Heart left ventricle (tissue), 16 donors: Measurements from ENCODE around the gene ITPK1. TPM values are rescaled to one million over a fixed set of nuclear protein-coding genes. Genes with fewer than 3 reads are reported as not detected.

ENCODE experiments used
- ATAC-seq, 4 donors: fragments of 200-7000 bp; cut with Tn5 transposase; one replicate each; pipeline ENCODE4 v1.9.1; 2020 to 2022; ENCODE audit warnings: moderate library complexity in 4 of 4, mild to moderate bottlenecking in 3 of 4, moderate number of reproducible peaks in 1 of 4
- DNase-seq, 5 donors: peaks; one replicate each; pipeline ENCODE4 v3.0.0-alpha.2; 2020
- H3K27ac ChIP-seq, 12 donors: fragments of 200-600 bp; sonication (generic) in 4 of 12; one replicate each; pipeline versions ENCODE4 v1.5.0 to v1.8.0; 2016 to 2022; ENCODE audit warnings: mild to moderate bottlenecking in 2 of 12
- H3K27me3 ChIP-seq, 9 donors: fragments of 200-600 bp; sonication (generic) in 2 of 9; one replicate each; pipeline versions ENCODE4 v1.5.1 to v1.8.0; 2016 to 2022; ENCODE audit warnings: mild to moderate bottlenecking in 3 of 9
- H3K36me3 ChIP-seq, 9 donors: fragments of 200-600 bp; sonication (generic) in 2 of 9; one replicate each; pipeline versions ENCODE4 v1.5.0 to v1.8.0; 2018 to 2022; ENCODE audit warnings: mild to moderate bottlenecking in 2 of 9
- H3K4me1 ChIP-seq, 12 donors: fragments of 200-600 bp; sonication (generic) in 4 of 12; one replicate each; pipeline versions ENCODE4 v1.5.0 to v1.8.0; 2016 to 2022; ENCODE audit warnings: mild to moderate bottlenecking in 3 of 12
- H3K4me3 ChIP-seq, 12 donors: fragments of 200-600 bp; sonication (generic) in 4 of 12; one replicate each; pipeline versions ENCODE4 v1.5.0 to v1.8.0; 2017 to 2022; ENCODE audit warnings: mild to moderate bottlenecking in 9 of 12, moderate library complexity in 4 of 12
- H3K9me3 ChIP-seq, 12 donors: fragments of 200-600 bp; sonication (generic) in 4 of 12; one replicate each; pipeline versions ENCODE4 v1.5.0 to v1.8.0; 2016 to 2022; ENCODE audit warnings: mild to moderate bottlenecking in 1 of 12
- POLR2A ChIP-seq, 2 donors: fragments of 450-650 bp; IDR thresholded peaks; one replicate each; pipeline ENCODE4 v1.6.1; 2017; ENCODE audit warnings: antibody characterized with exemption in 2 of 2, mild to moderate bottlenecking in 2 of 2, moderate library complexity in 2 of 2
- WGBS, 4 donors: extraction: QIAGEN DNeasy Blood & Tissue Kit in 2 of 4; methylation state at CpG; one replicate each; pipeline versions ENCODE4 v1.1.5 to v1.1.7; 2013 to 2018; 5-methylcytosine and 5-hydroxymethylcytosine counted together
- intact Hi-C, 10 donors: fragments of 100-400 bp; cut with DNase I; formaldehyde crosslinking; loops; one replicate each; pipeline versions ENCODE4 v1.11.1 to v1.14.2; 2022
- polyA plus RNA-seq, 2 donors: library from polyadenylated mRNA; stranded (reverse); fragments of 200-250 nt; gene quantifications; one replicate each; pipeline ENCODE4 v1.2.3, GENCODE V29; 2013
- total RNA-seq, 9 donors: library from RNA; depleted of rRNA in 2 of 9; stranded (reverse); fragments of >200 nt in 2 of 9; fragmentation: NEBNext Ultra II Directional in 3 of 9; extraction: Animal tissue kit (Norgen Biotek cat#: 25700) in 3 of 9; gene quantifications; one replicate each; pipeline versions ENCODE4 v1.1.0 to v1.2.4, GENCODE V29; 2016 to 2023
- TF ChIP-seq, protein P1 (sequence below), 12 donors: fragments of 200-600 bp; sonication (generic) in 4 of 12; IDR thresholded peaks; one replicate each; pipeline versions ENCODE4 v1.5.0 to v1.8.0; 2018 to 2022; ENCODE audit warnings: antibody characterized with exemption in 12 of 12, mild to moderate bottlenecking in 5 of 12
- donor health status: ischemic (EF 13 %, LVEDD 7.1; RV severe dilation, severe dysfunction).
- donor health status: healthy with polysubstance abuse.
- donor health status: DM: no; HTN: yes; CAD: no.
- donor health status: DM: no; HTN: no; CAD: no.
- donor health status: ischemic (EF 25% LVEDD 6.9; RV normal size, moderate dysfunction).
- donor health status: ischemic (EF 25% LVEDD 5.7; RV mildly dilated, moderate dysfunction).
- donor health status: healthy.
- donor health status: DM: yes; HTN: yes; CAD: no.
- donor health status: ischemic (EF 35%, LVEDD 5.7; RV mildly dilated, moderate dysfunction).
- donor health status: nonischemic (EF 11% LVEDD 7.7; RV severe dilation, severe dysfunction).
- donor health status: DM: yes; HTN: yes; CAD: no.
- donor health status: PGD.
- donor health status: ischemic (EF 29% LVEDD 5.4; RV normal size, mild dysfunction).
- donor health status: nonischemic (EF 23%, LVEDD 6.1; RV moderate dilation, normal function).

Gene ITPK1
- total and polyA plus RNA-seq, 11 donors: 44.5 to 158 (median 91.0) TPM

DNA sequence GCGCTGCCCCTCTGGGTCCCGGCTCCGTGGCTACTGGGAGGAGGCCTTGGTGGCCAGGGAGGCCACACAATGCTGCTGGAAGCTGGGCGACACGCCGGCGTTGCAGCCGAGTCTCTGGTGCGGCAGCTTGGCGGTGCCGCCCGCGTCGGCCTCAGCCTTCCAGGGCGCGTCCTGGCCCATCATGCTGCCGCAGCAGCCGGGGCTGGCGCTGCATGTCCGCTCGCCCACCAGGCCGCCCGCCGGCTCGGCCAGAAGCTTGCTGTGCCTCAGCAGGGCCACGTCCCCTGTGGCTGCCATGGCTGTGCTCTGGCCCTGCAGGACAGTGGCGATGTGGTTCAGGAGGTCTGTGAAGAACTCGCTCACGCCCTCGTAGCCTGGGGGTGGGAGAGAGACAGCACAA is 174.2 kb downstream of the ITPK1 start:
- intact Hi-C loops: no loop called here
- Histone ChIP-seq H3K4me1 (peaks cover 0 to 15% (median 5%) of the 10 kb centered on the region in 12 donors), H3K27ac (no peak overlapping the region), H3K36me3 (peaks cover 0 to 64% (median 32%) of the 10 kb centered on the region in 9 donors), H3K27me3 (no peaks in the 10 kb centered on the region), H3K9me3 (no peaks in the 10 kb centered on the region), H3K4me3 (no peak overlapping the region)
- 94 to 97% (median 96%) methylated on average over 8 to 30 of the region's 30 CpGs for WGBS, 4 donors
- no peak for ATAC-seq
- no peak for TF ChIP-seq POLR2A (IDR thresholded peaks at IDR 0.05)
- no peak for DNase-seq

DNA sequence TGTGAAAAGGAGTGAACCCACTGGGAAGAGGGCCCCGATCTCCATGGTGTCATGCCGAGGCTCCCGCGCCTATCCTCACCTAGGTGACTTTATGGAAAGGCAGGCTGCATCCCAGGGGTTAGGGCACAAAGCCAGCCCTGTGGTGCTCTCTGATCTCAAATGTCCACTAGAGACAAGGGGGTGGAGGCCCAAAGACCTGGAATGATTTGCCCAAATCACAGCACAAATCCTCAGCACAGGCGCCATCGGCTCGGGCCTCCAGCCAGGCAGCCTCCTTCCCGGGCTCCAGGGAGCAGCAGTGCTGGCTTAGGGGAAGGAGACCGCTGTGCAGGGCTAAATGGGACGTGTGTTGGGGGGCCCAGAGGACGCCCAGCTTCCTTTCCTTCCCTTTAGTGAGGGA is 175.2 kb downstream of the ITPK1 start:
- no peak overlapping the region for H3K4me3 ChIP-seq
- no peak overlapping the region for H3K27ac ChIP-seq
- DNase-seq (no peak), ATAC-seq (no peak)
- intact Hi-C loops: no loop called here
- H3K27me3 ChIP-seq: no peaks in the 10 kb centered on the region
- H3K4me1 ChIP-seq: peaks cover 0 to 7% (median 0%) of the 10 kb centered on the region in 12 donors
- H3K9me3 ChIP-seq: no peaks in the 10 kb centered on the region
- TF ChIP-seq, protein P1, sequence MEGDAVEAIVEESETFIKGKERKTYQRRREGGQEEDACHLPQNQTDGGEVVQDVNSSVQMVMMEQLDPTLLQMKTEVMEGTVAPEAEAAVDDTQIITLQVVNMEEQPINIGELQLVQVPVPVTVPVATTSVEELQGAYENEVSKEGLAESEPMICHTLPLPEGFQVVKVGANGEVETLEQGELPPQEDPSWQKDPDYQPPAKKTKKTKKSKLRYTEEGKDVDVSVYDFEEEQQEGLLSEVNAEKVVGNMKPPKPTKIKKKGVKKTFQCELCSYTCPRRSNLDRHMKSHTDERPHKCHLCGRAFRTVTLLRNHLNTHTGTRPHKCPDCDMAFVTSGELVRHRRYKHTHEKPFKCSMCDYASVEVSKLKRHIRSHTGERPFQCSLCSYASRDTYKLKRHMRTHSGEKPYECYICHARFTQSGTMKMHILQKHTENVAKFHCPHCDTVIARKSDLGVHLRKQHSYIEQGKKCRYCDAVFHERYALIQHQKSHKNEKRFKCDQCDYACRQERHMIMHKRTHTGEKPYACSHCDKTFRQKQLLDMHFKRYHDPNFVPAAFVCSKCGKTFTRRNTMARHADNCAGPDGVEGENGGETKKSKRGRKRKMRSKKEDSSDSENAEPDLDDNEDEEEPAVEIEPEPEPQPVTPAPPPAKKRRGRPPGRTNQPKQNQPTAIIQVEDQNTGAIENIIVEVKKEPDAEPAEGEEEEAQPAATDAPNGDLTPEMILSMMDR (IDR thresholded peaks at IDR 0.05): no peak
- TF ChIP-seq POLR2A (IDR thresholded peaks at IDR 0.05): no peak
- peaks cover 0 to 66% (median 28%) of the 10 kb centered on the region in 9 donors for H3K36me3 ChIP-seq
- WGBS, 4 donors: 85 to 89% (median 87%) methylated on average over 11 of the region's 11 CpGs

DNA sequence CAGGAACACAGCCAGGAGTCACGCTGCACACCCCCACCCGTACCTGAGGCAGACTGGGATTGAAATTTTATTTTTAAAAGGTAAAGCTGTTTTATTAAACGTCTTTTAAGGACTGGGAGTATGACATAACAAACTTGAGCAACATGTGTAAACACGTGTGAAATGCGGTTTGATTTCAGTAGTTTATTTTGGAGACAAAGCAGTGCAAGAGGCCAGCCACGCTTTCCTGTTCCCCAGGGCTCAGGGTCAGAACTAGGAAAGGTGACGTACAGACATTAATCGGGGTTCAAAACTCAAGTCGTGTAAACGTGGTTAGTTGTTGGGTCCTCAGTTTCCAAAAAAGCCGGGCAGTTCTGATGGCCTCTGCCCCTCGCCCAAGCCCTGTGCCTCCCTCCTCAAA is 176.0 kb downstream of the ITPK1 start:
- 86 to 97% (median 91%) methylated on average over 12 of the region's 12 CpGs for WGBS, 4 donors
- Histone ChIP-seq H3K27me3 (no peaks in the 10 kb centered on the region), H3K4me3 (no peak overlapping the region), H3K36me3 (peaks cover 0 to 58% (median 21%) of the 10 kb centered on the region in 9 donors), H3K9me3 (no peaks in the 10 kb centered on the region), H3K4me1 (peaks cover 0 to 6% (median 0%) of the 10 kb centered on the region in 12 donors), H3K27ac (no peak overlapping the region)
- intact Hi-C loops: no loop called here
- ATAC-seq: no peak
- DNase-seq: no peak
- TF ChIP-seq, protein P1 (IDR thresholded peaks at IDR 0.05): no peak
- no peak for TF ChIP-seq POLR2A (IDR thresholded peaks at IDR 0.05)

DNA sequence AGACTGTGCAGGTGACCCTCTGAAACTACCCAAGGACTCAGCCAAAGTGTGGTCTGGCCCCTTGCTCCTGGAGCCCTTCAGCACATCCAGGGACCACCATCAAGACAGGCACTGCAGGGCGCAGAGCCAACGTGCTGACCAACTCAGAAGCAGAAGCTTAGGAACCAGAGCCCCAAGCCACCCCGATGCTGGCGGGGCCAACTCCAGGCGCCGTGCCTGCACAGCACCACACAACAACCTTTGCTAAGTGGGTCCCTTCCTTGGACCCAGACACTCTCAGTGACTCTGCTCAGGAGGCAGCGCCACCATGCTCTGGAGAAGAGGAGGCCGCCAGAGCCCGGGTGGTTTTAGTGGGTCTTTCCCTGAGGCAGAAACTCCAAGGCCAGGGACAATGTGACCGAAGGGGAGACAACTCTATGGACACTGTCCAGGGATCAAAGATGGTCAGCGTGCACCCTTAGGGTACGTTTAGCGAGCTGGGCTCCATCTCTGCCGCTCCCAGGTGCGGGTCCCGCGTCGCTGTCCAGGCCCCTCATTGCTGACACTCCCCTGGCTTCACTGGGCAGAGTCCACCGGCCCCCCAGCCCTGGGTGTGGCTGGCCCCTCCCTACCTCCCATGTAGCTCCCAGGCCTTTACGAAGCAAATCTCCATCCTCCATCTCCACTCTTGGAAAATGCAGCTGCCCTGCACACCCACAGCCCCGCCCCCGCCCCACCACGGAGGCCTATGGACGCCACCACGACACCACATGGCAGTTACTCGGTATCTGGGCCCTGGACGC is 176.6 kb downstream of the ITPK1 start:
- Histone ChIP-seq H3K4me1 (peaks cover 0 to 6% (median 0%) of the 10 kb centered on the region in 12 donors), H3K27me3 (no peaks in the 10 kb centered on the region), H3K4me3 (no peak overlapping the region), H3K27ac (no peak overlapping the region), H3K9me3 (no peaks in the 10 kb centered on the region), H3K36me3 (peaks cover 0 to 54% (median 21%) of the 10 kb centered on the region in 9 donors)
- no peak for ATAC-seq
- TF ChIP-seq, protein P1 (IDR thresholded peaks at IDR 0.05): no peak
- no peak for TF ChIP-seq POLR2A (IDR thresholded peaks at IDR 0.05)
- WGBS, 4 donors: 92 to 95% (median 94%) methylated on average over 25 to 27 of the region's 27 CpGs
- DNase-seq: no peak
- intact Hi-C loops: no loop called here
